ENCODE measurements around the gene SGCD.
"Not testable (repeated sequence)": the region's sequence is repeated elsewhere in the genome, so short reads cannot be mapped to it uniquely, and the experiment has no call there.

The SGCD gene

DNA sequence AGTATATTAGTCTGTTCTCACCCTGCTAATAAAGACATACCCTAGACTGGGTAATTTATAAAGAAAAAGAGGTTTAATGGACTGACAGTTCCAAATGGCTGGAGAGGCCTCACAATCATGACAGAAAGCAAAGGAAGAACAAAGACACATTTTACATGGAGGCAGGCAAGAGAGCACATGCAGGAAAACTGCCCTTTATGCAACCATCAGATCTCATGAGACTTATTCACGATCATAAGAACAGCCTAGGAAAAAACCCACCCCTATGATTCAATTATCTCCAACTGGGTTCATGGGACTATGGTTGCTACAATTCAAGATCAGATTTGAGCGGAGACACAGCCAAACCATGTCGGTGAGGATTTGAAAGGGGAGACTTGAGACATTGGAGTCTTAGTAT, 270.3 kb downstream of the SGCD start:
- Mint-ChIP-seq H3K9me3 (peaks cover 17% of the 10 kb centered on the region), H3K4me1 (no peaks in the 10 kb centered on the region), H3K36me3 (ENCODE audit: low read depth) (no peaks in the 10 kb centered on the region), H3K4me3 (no peak overlapping the region), H3K27ac (no peak overlapping the region), H3K27me3 (ENCODE audit: low read depth, poor library complexity) (peaks cover 3% of the 10 kb centered on the region)
- TF ChIP-seq, protein P1, sequence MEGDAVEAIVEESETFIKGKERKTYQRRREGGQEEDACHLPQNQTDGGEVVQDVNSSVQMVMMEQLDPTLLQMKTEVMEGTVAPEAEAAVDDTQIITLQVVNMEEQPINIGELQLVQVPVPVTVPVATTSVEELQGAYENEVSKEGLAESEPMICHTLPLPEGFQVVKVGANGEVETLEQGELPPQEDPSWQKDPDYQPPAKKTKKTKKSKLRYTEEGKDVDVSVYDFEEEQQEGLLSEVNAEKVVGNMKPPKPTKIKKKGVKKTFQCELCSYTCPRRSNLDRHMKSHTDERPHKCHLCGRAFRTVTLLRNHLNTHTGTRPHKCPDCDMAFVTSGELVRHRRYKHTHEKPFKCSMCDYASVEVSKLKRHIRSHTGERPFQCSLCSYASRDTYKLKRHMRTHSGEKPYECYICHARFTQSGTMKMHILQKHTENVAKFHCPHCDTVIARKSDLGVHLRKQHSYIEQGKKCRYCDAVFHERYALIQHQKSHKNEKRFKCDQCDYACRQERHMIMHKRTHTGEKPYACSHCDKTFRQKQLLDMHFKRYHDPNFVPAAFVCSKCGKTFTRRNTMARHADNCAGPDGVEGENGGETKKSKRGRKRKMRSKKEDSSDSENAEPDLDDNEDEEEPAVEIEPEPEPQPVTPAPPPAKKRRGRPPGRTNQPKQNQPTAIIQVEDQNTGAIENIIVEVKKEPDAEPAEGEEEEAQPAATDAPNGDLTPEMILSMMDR (IDR thresholded peaks at IDR 0.05) = no peak
- no peak for DNase-seq

DNA sequence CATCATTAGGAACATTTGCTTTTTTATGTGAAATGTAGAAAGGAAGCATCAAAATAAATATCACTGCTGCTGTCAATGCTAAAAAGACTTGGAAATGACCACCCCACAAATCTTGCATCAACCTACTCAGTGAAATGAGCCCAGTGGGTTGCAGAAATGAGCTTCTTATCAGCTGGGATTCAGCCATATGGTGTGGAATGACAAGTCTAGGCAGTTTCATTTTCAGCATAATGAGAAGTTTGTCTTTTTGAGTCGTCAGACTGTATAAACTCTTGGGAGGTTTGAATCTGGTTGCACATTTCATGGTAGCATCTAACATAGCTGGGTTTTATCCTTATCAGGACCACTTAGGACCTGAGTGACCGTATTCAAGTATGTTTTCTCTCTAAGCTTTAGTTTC, 272.0 kb downstream of the SGCD start:
- Mint-ChIP-seq H3K27ac (no peak overlapping the region), H3K4me3 (no peak overlapping the region), H3K36me3 (ENCODE audit: low read depth) (no peaks in the 10 kb centered on the region), H3K27me3 (ENCODE audit: low read depth, poor library complexity) (peaks cover 3% of the 10 kb centered on the region), H3K9me3 (peaks cover 33% of the 10 kb centered on the region), H3K4me1 (no peaks in the 10 kb centered on the region)
- DNase-seq = no peak
- TF ChIP-seq, protein P1 (IDR thresholded peaks at IDR 0.05) = no peak

DNA sequence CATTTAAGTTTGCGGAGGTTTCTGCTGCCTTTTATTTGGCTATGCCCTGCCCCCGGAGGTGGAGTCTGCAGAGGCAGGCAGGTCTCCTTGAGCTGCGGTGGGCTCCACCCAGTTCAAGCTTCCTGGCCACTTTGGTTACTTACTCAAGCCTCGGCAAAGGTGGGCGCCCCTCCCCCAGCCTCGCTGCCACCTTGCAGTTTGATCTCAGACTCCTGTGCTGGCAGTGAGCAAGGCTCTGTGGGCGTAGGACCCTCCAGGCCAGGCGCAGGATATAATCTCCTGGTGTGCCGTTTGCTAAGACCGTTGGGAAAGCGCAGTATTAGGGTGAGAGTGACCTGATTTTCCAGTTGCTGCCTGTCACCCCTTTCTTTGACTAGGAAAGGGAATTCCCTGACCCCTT, 283.6 kb downstream of the SGCD start:
- not testable (repeated sequence) for H3K27me3 Mint-ChIP-seq (ENCODE audit: low read depth, poor library complexity); H3K4me3 Mint-ChIP-seq; H3K27ac Mint-ChIP-seq; H3K4me1 Mint-ChIP-seq; DNase-seq
- peaks cover 56% of the 10 kb centered on the region for H3K9me3 Mint-ChIP-seq
- peaks cover 13% of the 10 kb centered on the region for H3K36me3 Mint-ChIP-seq (ENCODE audit: low read depth)

DNA sequence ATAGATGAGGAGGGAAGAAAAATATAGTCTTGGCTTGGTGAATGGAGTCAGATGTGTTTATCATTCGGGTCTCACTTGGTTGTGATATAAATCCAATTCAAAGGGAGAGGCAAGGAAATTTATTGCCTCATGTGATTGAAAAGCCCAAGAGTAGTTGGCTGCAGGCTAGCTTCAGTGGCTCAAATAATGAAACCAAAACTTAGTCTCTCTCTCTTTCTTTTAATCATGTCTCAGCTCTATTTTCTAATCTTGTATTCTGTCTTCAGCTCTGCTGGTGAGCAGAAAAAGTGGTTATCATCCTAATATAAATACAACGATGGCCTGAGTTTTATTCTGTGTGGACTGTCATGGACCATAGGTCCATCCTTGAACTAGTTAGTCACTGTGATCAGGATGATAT, 288.9 kb downstream of the SGCD start:
- Mint-ChIP-seq H3K4me1 (no peaks in the 10 kb centered on the region), H3K27me3 (ENCODE audit: low read depth, poor library complexity) (peaks cover 2% of the 10 kb centered on the region), H3K27ac (no peak overlapping the region), H3K9me3 (peaks cover 19% of the 10 kb centered on the region), H3K4me3 (no peak overlapping the region), H3K36me3 (ENCODE audit: low read depth) (peaks cover 13% of the 10 kb centered on the region)
- TF ChIP-seq, protein P1 (IDR thresholded peaks at IDR 0.05) = no peak
- no peak for DNase-seq

DNA sequence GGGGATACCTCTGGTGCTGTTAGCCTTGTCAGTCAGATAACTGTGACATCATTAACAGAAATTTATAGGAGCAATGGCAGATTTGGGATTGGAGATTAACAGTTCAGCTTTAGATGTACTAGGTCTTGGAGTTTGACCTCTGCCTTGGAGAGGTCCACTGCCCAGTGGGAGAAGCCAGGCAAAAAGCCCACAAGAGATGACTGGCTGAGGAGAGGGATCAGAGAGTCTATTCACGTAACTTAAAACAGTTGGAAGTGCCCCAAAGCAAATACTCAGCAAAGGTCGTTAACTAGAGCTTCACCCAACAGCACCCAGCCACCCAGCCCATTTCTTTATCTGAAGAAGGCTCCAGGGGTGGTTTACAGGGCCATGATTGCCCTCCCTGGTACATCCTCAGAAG, 290.5 kb downstream of the SGCD start:
- Mint-ChIP-seq H3K27ac (no peak overlapping the region), H3K4me1 (no peaks in the 10 kb centered on the region), H3K4me3 (no peak overlapping the region), H3K9me3 (peaks cover 4% of the 10 kb centered on the region), H3K36me3 (ENCODE audit: low read depth) (no peaks in the 10 kb centered on the region), H3K27me3 (ENCODE audit: low read depth, poor library complexity) (peaks cover 4% of the 10 kb centered on the region)
- TF ChIP-seq, protein P1 (IDR thresholded peaks at IDR 0.05) = no peak
- no peak for DNase-seq

DNA sequence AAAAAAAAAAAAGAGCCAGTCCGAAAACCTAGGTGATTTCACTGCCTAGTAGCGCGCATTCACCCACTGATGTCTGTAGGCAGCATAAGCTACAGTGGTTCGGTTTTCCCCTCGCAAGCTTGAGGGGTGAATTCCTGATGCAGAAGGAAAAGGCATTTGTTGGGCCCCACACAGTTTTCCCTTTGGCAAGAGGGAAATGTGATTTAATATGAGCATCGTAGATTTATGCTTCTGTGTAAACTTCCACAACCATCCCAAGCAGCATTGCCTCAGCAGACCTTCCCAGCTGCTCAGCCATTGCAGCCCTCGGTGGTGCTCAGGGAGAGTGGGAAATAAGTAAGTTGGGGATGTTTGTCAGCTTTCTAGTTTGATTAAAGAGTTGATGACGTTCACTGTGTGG, 291.6 kb downstream of the SGCD start:
- Mint-ChIP-seq H3K4me3 (no peak overlapping the region), H3K4me1 (no peaks in the 10 kb centered on the region), H3K36me3 (ENCODE audit: low read depth) (no peaks in the 10 kb centered on the region), H3K9me3 (no peaks in the 10 kb centered on the region), H3K27me3 (ENCODE audit: low read depth, poor library complexity) (peaks cover 4% of the 10 kb centered on the region), H3K27ac (no peak overlapping the region)
- DNase-seq = no peak
- TF ChIP-seq, protein P1 (IDR thresholded peaks at IDR 0.05) = no peak
